ENCODE data around the gene ABHD12. TPM values are rescaled to one million over a fixed set of nuclear protein-coding genes. Genes with fewer than 3 reads are reported as not detected.

The ABHD12 gene
- total RNA-seq, 2 donors from 2014 or later, result 20.7 to 40.6 TPM

DNA sequence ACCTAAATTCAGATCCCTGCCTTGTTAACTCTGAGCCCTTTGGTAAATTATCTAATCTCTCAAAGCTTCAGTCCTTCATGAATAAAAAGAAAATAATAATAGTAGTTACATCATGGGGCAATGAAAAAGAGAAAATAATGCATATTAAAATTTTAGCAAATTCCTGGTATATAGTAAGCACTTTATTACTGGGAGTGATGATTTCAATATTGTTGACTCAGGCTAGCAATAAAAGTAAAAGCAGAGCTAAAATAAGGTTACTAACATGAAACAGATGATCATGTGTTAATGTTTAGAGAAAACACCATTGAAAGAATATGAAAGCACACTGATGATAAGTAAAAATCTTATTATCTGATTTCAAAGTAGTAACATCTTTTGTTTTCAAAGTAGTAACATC is 30.5 kb upstream of the ABHD12 start:
- TF ChIP-seq, protein P1, sequence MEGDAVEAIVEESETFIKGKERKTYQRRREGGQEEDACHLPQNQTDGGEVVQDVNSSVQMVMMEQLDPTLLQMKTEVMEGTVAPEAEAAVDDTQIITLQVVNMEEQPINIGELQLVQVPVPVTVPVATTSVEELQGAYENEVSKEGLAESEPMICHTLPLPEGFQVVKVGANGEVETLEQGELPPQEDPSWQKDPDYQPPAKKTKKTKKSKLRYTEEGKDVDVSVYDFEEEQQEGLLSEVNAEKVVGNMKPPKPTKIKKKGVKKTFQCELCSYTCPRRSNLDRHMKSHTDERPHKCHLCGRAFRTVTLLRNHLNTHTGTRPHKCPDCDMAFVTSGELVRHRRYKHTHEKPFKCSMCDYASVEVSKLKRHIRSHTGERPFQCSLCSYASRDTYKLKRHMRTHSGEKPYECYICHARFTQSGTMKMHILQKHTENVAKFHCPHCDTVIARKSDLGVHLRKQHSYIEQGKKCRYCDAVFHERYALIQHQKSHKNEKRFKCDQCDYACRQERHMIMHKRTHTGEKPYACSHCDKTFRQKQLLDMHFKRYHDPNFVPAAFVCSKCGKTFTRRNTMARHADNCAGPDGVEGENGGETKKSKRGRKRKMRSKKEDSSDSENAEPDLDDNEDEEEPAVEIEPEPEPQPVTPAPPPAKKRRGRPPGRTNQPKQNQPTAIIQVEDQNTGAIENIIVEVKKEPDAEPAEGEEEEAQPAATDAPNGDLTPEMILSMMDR (IDR thresholded peaks at IDR 0.05), result no peak
- Histone ChIP-seq H3K4me3 (no peak overlapping the region), H3K4me1 (no peaks in the 10 kb centered on the region), H3K27ac (no peak overlapping the region), H3K9me3 (no peaks in the 10 kb centered on the region), H3K27me3 (no peaks in the 10 kb centered on the region), H3K36me3 (no peaks in the 10 kb centered on the region)
- DNase-seq (ENCODE audit: low spot score), result no peak

DNA sequence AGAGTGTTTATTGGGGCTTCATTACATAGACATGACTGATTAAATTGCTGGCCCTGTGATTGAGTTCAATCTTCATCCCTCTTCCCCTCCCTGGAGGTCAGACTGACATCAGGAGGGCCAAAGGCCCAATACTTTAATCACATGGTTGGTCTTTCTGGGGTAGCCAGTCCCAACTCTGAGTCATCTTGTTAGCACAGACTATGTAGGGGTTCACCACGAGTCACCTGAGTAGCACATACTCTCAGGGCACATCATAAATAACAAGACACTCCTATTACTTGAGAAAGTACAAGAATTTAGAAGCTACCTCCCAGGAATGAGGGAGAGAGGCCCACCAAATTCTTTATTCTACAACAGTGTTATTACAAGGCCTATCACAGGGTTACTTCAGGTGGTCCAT is 28.1 kb upstream of the ABHD12 start:
- Histone ChIP-seq H3K4me3 (no peak overlapping the region), H3K4me1 (no peaks in the 10 kb centered on the region), H3K36me3 (no peaks in the 10 kb centered on the region), H3K9me3 (no peaks in the 10 kb centered on the region), H3K27ac (no peak overlapping the region), H3K27me3 (no peaks in the 10 kb centered on the region)
- TF ChIP-seq, protein P1 (IDR thresholded peaks at IDR 0.05), result no peak
- DNase-seq (ENCODE audit: low spot score), result no peak

DNA sequence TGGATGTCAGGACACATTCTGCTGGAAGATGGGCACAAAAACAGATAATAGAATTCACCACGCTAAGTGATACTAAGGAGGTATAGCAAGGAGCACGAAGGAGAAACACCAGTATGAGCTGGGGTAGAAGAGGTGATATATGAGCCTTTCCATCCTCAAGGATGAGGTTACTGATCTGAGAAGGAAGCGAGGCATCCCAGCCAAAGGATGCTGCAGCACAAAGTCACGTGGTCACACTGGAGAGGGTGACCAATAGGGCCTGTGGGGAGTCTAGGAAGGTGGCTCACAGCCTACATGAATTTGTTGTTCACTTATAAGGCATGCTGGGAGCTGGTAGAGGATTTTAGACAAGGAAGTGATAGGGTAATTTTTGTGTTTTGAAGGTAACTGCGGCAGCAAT is 18.3 kb upstream of the ABHD12 start:
- DNase-seq (ENCODE audit: low spot score), result no peak
- no peaks in the 10 kb centered on the region for H3K27me3 ChIP-seq
- H3K36me3 ChIP-seq, result no peaks in the 10 kb centered on the region
- peaks cover 0 to 15% of the 10 kb centered on the region in 2 donors for H3K4me1 ChIP-seq
- no peak overlapping the region for H3K27ac ChIP-seq
- H3K9me3 ChIP-seq, result peaks cover under 1 to 8% of the 10 kb centered on the region in 2 donors
- TF ChIP-seq, protein P1 (IDR thresholded peaks at IDR 0.05), result no peak
- no peak overlapping the region for H3K4me3 ChIP-seq

DNA sequence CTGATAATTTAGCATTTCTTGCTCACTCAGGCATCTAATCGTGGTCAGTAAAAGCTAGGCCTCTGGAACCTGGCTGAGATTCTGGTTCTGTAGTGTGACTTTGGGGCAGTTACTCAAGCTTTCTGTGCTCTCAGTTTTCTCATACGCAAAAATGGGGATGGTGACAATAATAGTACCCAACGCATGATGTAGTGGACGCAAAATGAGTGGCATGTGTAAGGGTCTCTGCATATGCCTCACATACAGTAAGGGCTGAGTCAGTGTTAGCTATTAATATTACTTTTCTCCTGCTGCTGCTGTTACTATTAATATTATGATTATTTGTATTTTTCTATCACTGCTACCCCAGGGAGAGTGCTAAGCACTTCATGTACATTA is 17.5 kb upstream of the ABHD12 start:
- TF ChIP-seq, protein P1 (IDR thresholded peaks at IDR 0.05), result no peak
- Histone ChIP-seq H3K27ac (peak overlapping the region in 1 of 2 donors; percentile 46), H3K4me3 (peak overlapping the region; percentile 45 to 70), H3K9me3 (peaks cover 4 to 14% of the 10 kb centered on the region in 2 donors), H3K4me1 (peaks cover 0 to 15% of the 10 kb centered on the region in 2 donors), H3K27me3 (no peaks in the 10 kb centered on the region), H3K36me3 (no peaks in the 10 kb centered on the region)
- DNase-seq (ENCODE audit: low spot score), result no peak

DNA sequence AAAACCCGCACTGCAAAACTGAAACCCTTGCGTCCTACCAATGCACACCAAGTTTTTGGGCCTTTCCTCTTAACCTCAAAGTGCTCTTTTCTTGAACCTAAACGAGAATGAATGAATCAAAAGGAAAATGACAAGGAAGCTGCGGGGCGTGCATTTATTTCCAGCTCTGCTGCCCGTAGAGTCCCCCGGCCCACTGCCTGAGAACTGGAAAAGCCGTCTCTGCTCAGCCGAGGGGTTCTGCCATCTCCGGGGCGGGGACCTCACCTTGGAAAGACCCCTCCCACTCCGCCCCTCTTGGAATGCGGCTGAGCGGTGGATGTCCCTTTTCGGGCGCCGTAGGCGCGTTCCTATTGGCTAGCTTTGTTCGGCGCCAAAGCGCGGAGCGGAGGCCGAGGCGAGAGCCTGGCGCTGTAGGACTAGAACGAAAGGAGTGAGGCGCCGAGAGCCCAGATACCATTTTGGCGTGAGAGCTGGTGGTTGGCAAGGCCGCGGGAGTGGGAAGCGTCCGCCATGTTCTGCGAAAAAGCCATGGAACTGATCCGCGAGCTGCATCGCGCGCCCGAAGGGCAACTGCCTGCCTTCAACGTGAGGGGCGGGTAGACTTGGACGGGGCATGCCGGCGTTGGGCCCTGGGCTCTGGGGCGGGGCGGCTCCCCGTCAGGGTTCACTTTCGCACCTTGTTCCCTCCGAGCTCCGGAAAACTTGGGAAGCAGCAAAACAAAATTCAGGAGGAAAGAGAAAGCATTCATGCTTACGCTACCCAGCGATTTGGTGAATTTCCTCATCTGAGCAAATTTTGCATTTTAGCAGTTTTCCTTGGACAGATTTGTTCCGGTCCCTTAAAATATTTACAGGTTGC is 16.9 kb upstream of the ABHD12 start, which contains the start of gene GINS1:
TSS of gene GINS1 (plus strand) at position 363 of the 859 bp plus-strand sequence. CDS start at position 511, 148 bp downstream.
- no peaks in the 10 kb centered on the region for H3K36me3 ChIP-seq
- H3K27ac ChIP-seq, result peak within 1 kb of the TSS in 1 of 2 donors; percentile 46
- H3K27me3 ChIP-seq, result no peaks in the 10 kb centered on the region
- TF ChIP-seq, protein P1 (IDR thresholded peaks at IDR 0.05), result no peak
- peaks cover 0 to 15% of the 10 kb centered on the region in 2 donors for H3K4me1 ChIP-seq
- peak within 1 kb of the TSS; percentile 45 to 70 for H3K4me3 ChIP-seq
- peaks cover 6 to 20% of the 10 kb centered on the region in 2 donors for H3K9me3 ChIP-seq
- peak; percentile 66 for DNase-seq (ENCODE audit: low spot score)
